ENCODE results near the gene COL4A6.

GRCh38 chrX:108439426-108439942, 1.3 kb upstream of the COL4A6 start, which contains the start of gene COL4A5:
- TF ChIP-seq MXI1 (conservative IDR thresholded peaks at IDR 0.05; ENCODE audit: poor library complexity, severe bottlenecking) (no peak), EZH2 (IDR thresholded peaks at IDR 0.05; ENCODE audit: borderline replicate concordance, insufficient read depth, low read length, poor library complexity, severe bottlenecking) (no peak), CTCF (IDR thresholded peaks at IDR 0.05; ENCODE audit: poor library complexity, severe bottlenecking) (no peak), SMC3 (conservative IDR thresholded peaks at IDR 0.05; ENCODE audit: poor library complexity) (no peak), POLR2AphosphoS5 (IDR thresholded peaks at IDR 0.05) (no peak), TAF1 (IDR thresholded peaks at IDR 0.05; ENCODE audit: low read depth) (no peak), REST (IDR thresholded peaks at IDR 0.05; ENCODE audit: borderline replicate concordance) (no peak), RAD21 (conservative IDR thresholded peaks at IDR 0.05) (no peak), EP300 (conservative IDR thresholded peaks at IDR 0.05; ENCODE audit: poor library complexity, severe bottlenecking) (no peak)

Data from neural cell (in vitro differentiated cells).